ENCODE measurements around the gene GINS1.

GINS1 gene

GRCh38 chr20:25493137-25493536, 85.7 kb downstream of the GINS1 start:
- TF ChIP-seq ZFX (IDR thresholded peaks at IDR 0.05), result no peak
- no peak for TF ChIP-seq CTCF (conservative IDR thresholded peaks at IDR 0.05)

GRCh38 chr20:25493748-25494505, 86.5 kb downstream of the GINS1 start:
- TF ChIP-seq ZFX (IDR thresholded peaks at IDR 0.05) (no peak), CTCF (conservative IDR thresholded peaks at IDR 0.05) (no peak)
- H3K27ac ChIP-seq, result no peak overlapping the region

More at GRCh38 chr20:25493137-25493536, 85.7 kb downstream of the GINS1 start:
- no peak overlapping the region for H3K27ac ChIP-seq

GRCh38 chr20:25494506-25495188, 87.2 kb downstream of the GINS1 start:
- TF ChIP-seq CTCF (conservative IDR thresholded peaks at IDR 0.05) (no peak), ZFX (IDR thresholded peaks at IDR 0.05) (no peak)

GRCh38 chr20:25495189-25495824, 87.8 kb downstream of the GINS1 start:
- TF ChIP-seq ZFX (IDR thresholded peaks at IDR 0.05), result no peak
- no peak for TF ChIP-seq CTCF (conservative IDR thresholded peaks at IDR 0.05)
- H3K27ac ChIP-seq, result no peak overlapping the region; the same call in 1 of the 2 replicates

More at GRCh38 chr20:25494506-25495188, 87.2 kb downstream of the GINS1 start:
- no peak overlapping the region for H3K27ac ChIP-seq

GRCh38 chr20:25496165-25496967, 88.9 kb downstream of the GINS1 start:
- TF ChIP-seq CTCF (conservative IDR thresholded peaks at IDR 0.05) (no peak), ZFX (IDR thresholded peaks at IDR 0.05) (no peak)
- H3K27ac ChIP-seq, result peak overlapping the region; percentile 74

- peak overlapping the region; percentile 74 for H3K27ac ChIP-seq
- TF ChIP-seq CTCF (conservative IDR thresholded peaks at IDR 0.05), result no peak
- TF ChIP-seq ZFX (IDR thresholded peaks at IDR 0.05), result no peak
Measured at GRCh38 chr20:25496968-25497401, 89.5 kb downstream of the GINS1 start.

Data from C4-2B (cell line).